RWPE2 (cell line): ENCODE measurements around the gene CARD19.

ENCODE experiments used
- ATAC-seq: fragments of 200-7000 bp; cut with Tn5 transposase; 3 replicates; pipeline ENCODE4 v1.9.1; 2021; ENCODE audit warnings: low read depth
- DNase-seq: peaks from one replicate; pipeline ENCODE4 v3.0.0-alpha.2; 2020; ENCODE audit warnings: low spot score
- H3K27ac ChIP-seq: fragments of 450-650 bp; 2 replicates; pipeline ENCODE4 v1.5.1; 2017; ENCODE audit warnings: mild to moderate bottlenecking; ENCODE audit not compliant: poor library complexity, severe bottlenecking
- H3K27me3 ChIP-seq: fragments of 250-450 bp; sonication (Bioruptor Pico); 2 replicates; pipeline ENCODE4 v1.5.1; 2021; ENCODE audit warnings: mild to moderate bottlenecking, moderate library complexity; ENCODE audit not compliant: insufficient read depth, poor library complexity, severe bottlenecking
- H3K36me3 ChIP-seq: fragments of 250-450 bp; sonication (Bioruptor Pico); 2 replicates; pipeline ENCODE4 v1.5.1; 2020; ENCODE audit warnings: low read depth, mild to moderate bottlenecking, moderate library complexity
- H3K4me1 ChIP-seq: fragments of 250-450 bp; sonication (Bioruptor Pico); 2 replicates; pipeline ENCODE4 v1.5.1; 2021; ENCODE audit warnings: mild to moderate bottlenecking, moderate library complexity; ENCODE audit not compliant: insufficient read depth, poor library complexity, severe bottlenecking
- H3K4me3 ChIP-seq: fragments of 250-450 bp; sonication (Bioruptor Pico); 2 replicates; pipeline ENCODE4 v1.5.1; 2021; ENCODE audit warnings: mild to moderate bottlenecking, moderate library complexity; ENCODE audit not compliant: severe bottlenecking
- H3K9me3 ChIP-seq: fragments of 250-450 bp; sonication (Bioruptor Pico); 2 replicates; pipeline ENCODE4 v1.5.1; 2021; ENCODE audit warnings: mild to moderate bottlenecking, moderate library complexity; ENCODE audit not compliant: severe bottlenecking
- CTCF ChIP-seq: fragments of 450-650 bp; IDR thresholded peaks from one replicate; pipeline ENCODE4 v1.5.1; 2017; ENCODE audit warnings: mild to moderate bottlenecking, moderate library complexity; ENCODE audit not compliant: poor library complexity, severe bottlenecking

The CARD19 gene

GRCh38 chr9:93064392-93065134 is 31.5 kb upstream of the CARD19 start:
- ATAC-seq (peak; percentile 48), DNase-seq (no peak)
- Histone ChIP-seq H3K27ac (no peak overlapping the region), H3K36me3 (no peaks in the 10 kb centered on the region), H3K4me1 (no peaks in the 10 kb centered on the region), H3K4me3 (no peak overlapping the region), H3K27me3 (peaks cover 3% of the 10 kb centered on the region), H3K9me3 (no peaks in the 10 kb centered on the region)
- no peak for TF ChIP-seq CTCF

- no peak for DNase-seq
- Histone ChIP-seq H3K4me1 (no peaks in the 10 kb centered on the region), H3K9me3 (no peaks in the 10 kb centered on the region), H3K36me3 (no peaks in the 10 kb centered on the region), H3K27ac (no peak overlapping the region), H3K27me3 (peaks cover 3% of the 10 kb centered on the region), H3K4me3 (no peak overlapping the region)
- no peak for TF ChIP-seq CTCF
- ATAC-seq, result no peak
Observed at GRCh38 chr9:93065135-93065720, 30.8 kb upstream of the CARD19 start.

- Histone ChIP-seq H3K9me3 (no peaks in the 10 kb centered on the region), H3K4me1 (no peaks in the 10 kb centered on the region), H3K27me3 (peaks cover 3% of the 10 kb centered on the region), H3K4me3 (no peak overlapping the region), H3K27ac (no peak overlapping the region), H3K36me3 (no peaks in the 10 kb centered on the region)
- DNase-seq (no peak), ATAC-seq (no peak)
- TF ChIP-seq CTCF, result no peak
Observed at GRCh38 chr9:93066978-93067603, 28.9 kb upstream of the CARD19 start.

GRCh38 chr9:93068956-93069355 is 27.1 kb upstream of the CARD19 start:
- Histone ChIP-seq H3K36me3 (no peaks in the 10 kb centered on the region), H3K27ac (no peak overlapping the region), H3K27me3 (peaks cover 3% of the 10 kb centered on the region), H3K9me3 (no peaks in the 10 kb centered on the region), H3K4me1 (no peaks in the 10 kb centered on the region), H3K4me3 (no peak overlapping the region)
- TF ChIP-seq CTCF, result no peak
- DNase-seq (no peak), ATAC-seq (no peak)
